Right renal pelvis (tissue), 4 donors: Measurements from ENCODE around the gene PSMB7. TPM values are rescaled to one million over a fixed set of nuclear protein-coding genes. Genes with fewer than 3 reads are reported as not detected.

ENCODE experiments used
- DNase-seq, 4 donors: peaks; one replicate each; pipeline ENCODE4 v3.0.0-alpha.2; 2013; ENCODE audit warnings: low read depth in 4 of 4, low spot score in 3 of 4, missing footprints in 1 of 4
- polyA plus RNA-seq, 4 donors: library from polyadenylated mRNA; unstranded; fragments of 120-200 nt; gene quantifications; one replicate each; pipeline ENCODE4 v1.2.1, GENCODE V29; 2013; ENCODE audit not compliant: insufficient read length in 4 of 4

PSMB7 gene
- polyA plus RNA-seq, 4 donors: 202 to 226 (median 220) TPM

- no peak for DNase-seq
Measured at GRCh38 chr9:124332361-124333202, 82.7 kb downstream of the PSMB7 start.

- DNase-seq: no peak
Measured at GRCh38 chr9:124331580-124331979, 83.7 kb downstream of the PSMB7 start.

- no peak for DNase-seq
Measured at GRCh38 chr9:124330011-124330697, 85.1 kb downstream of the PSMB7 start.

- no peak for DNase-seq
Measured at GRCh38 chr9:124329206-124329792, 85.9 kb downstream of the PSMB7 start.

GRCh38 chr9:124328285-124328684 lies 87.0 kb downstream of the PSMB7 start:
- no peak for DNase-seq

GRCh38 chr9:124327491-124327890 lies 87.8 kb downstream of the PSMB7 start:
- DNase-seq: no peak

GRCh38 chr9:124326378-124326777 lies 88.9 kb downstream of the PSMB7 start:
- no peak for DNase-seq

GRCh38 chr9:124325816-124326215 lies 89.4 kb downstream of the PSMB7 start:
- DNase-seq: no peak

- no peak for DNase-seq
Measured at GRCh38 chr9:124323904-124324303, 91.3 kb downstream of the PSMB7 start.

GRCh38 chr9:124322618-124323432 lies 92.4 kb downstream of the PSMB7 start:
- no peak for DNase-seq

GRCh38 chr9:124321935-124322334 lies 93.3 kb downstream of the PSMB7 start:
- no peak for DNase-seq

- DNase-seq: no peak
Measured at GRCh38 chr9:124321416-124321815, 93.8 kb downstream of the PSMB7 start.

GRCh38 chr9:124320062-124320973 lies 94.9 kb downstream of the PSMB7 start:
- DNase-seq: peak; percentile 35 to 58 (median 38)

GRCh38 chr9:124315882-124316281 lies 99.4 kb downstream of the PSMB7 start:
- DNase-seq: no peak

GRCh38 chr9:124313940-124314339 lies 101.3 kb downstream of the PSMB7 start:
- no peak for DNase-seq

GRCh38 chr9:124312290-124313265 lies 102.7 kb downstream of the PSMB7 start:
- DNase-seq: no peak

- DNase-seq: no peak
Measured at GRCh38 chr9:124311283-124311682, 104.0 kb downstream of the PSMB7 start.

- DNase-seq: no peak
Measured at GRCh38 chr9:124309667-124310084, 105.6 kb downstream of the PSMB7 start.
